Amniotic stem cell (primary cell): ENCODE data around the gene MYF5.

Experiments
- DNase-seq: peaks from one replicate; lab custom pipeline; 2025; lab: John Stamatoyannopoulos, UW

The MYF5 gene

DNA sequence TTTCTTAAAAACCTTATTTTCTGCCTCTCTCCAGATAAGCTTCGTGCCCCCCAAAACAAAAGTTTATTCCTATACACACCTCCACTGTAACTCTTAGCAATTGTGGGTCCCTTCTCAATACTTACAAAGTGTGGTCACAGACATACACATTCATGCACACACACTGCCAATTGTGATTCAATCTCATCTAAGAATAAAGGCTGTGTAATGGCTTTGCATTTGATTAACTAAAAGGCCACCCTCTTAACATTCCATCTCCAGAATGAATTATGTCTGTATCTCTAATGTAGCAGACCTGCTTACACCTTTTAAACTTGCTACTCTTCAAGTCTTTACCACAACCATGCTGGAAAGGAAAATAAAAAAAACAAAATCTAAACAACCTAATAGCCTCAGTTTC is 49.5 kb downstream of the MYF5 start:
- no peak for DNase-seq

DNA sequence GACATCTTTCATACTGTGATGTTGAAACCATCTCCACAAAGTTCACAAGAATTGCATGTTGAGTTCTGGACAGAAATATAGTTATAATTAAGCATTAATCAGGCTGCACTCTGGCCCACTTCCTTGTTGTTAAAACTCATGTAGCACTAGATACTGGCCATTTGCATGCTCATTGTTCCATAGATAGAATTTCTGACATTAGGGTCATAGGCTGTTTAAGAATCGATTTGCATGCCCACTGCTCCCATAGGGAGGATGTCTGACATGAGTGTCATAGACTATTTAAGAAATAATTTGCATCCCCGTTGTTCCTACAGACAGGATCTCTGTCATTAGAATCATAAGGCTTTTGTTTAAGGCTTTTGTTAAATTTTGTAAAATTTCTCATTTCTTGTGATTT is 50.2 kb downstream of the MYF5 start:
- no peak for DNase-seq
